ENCODE data around the gene CCHCR1. TPM values are rescaled to one million over a fixed set of nuclear protein-coding genes. Genes with fewer than 3 reads are reported as not detected.

The CCHCR1 gene
- total RNA-seq, 1 experiment from 2014 or later = 60.6 TPM

DNA sequence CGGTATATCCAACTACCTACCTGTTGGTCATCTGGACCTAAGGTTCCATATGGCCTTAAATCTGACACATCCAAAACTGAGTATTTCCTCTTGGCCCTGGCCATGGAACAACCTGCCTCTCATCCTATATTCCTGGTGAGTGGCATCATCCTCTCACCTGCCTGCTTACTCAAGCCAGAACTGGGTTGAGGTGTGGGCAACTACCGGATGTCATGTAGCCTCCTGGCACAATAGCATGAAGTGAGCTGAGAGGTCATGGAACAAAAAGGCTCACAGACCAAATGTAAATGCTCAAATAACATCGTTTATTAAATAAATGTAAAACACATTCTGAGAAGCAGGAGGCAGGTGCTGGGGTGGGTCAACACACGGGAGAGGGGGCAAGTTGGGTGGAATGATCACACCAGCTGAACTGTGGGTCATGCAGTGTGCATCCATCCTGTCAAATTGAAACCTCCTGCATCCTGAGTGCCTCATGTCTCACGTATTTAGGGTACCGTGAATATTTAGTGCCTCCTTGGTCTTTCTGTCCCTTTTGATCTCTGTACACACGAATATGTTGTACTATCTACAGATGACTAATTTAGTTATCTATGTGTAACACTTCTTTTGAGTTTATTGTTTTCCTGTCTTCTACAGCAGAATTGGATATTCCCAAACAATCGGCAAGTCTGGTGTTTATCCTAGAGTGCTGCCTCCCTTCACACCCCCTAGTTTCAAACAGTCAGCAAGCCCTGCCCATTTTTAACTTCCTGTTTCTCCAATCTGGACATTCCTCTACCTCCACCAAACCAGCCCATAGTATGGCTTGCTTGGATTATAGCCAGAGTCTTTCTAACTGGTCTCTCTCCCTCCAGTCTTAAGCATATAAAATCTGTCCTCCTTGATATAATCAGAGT lies 20.8 kb upstream of the CCHCR1 start:
- BruUV-seq (replicated peaks) = no TSS peak
- Histone ChIP-seq H3K9me3 (ENCODE audit: insufficient read depth, low read depth) (no peaks in the 10 kb centered on the region), H2AFZ (no peak overlapping the region), H3F3A (ENCODE audit: insufficient read depth, low read depth) (no peaks in the 10 kb centered on the region), H3K4me1 (replicated peaks; ENCODE audit: insufficient read depth) (no peaks in the 10 kb centered on the region), H3K4me2 (no peak overlapping the region), H3K27ac (no peak overlapping the region), H3K79me2 (ENCODE audit: low read depth) (no peaks in the 10 kb centered on the region), H3K27me3 (ENCODE audit: insufficient read depth, low read depth) (no peaks in the 10 kb centered on the region), H3K9me2 (ENCODE audit: insufficient read depth) (no peaks in the 10 kb centered on the region), H3K36me3 (ENCODE audit: low read depth) (no peaks in the 10 kb centered on the region), H4K20me1 (ENCODE audit: insufficient read depth) (no peaks in the 10 kb centered on the region), H3K4me3 (no peak overlapping the region)
- ChIA-PET POLR2A (ENCODE audit: unreplicated experiment) (no interaction called here), CTCF (interaction anchor here (0.6 kb wide), 1 partner anchor 20 kb away, joined by 3 read pairs; the partner anchor contains the start of gene TCF19)
- intact Hi-C loops (cut with micrococcal nuclease; ENCODE audit: unreplicated experiment) = no loop called here
- no peak for TF ChIP-seq EZH2 (IDR thresholded peaks at IDR 0.05; ENCODE audit: low read depth)
- TF ChIP-seq CTCF (conservative IDR thresholded peaks at IDR 0.05) = no peak
- no peak for DNase-seq

- BruUV-seq (replicated peaks) = no TSS peak
- TF ChIP-seq CTCF (conservative IDR thresholded peaks at IDR 0.05) = no peak
- TF ChIP-seq EZH2 (IDR thresholded peaks at IDR 0.05; ENCODE audit: low read depth) = no peak
- Histone ChIP-seq H2AFZ (no peak overlapping the region), H4K20me1 (ENCODE audit: insufficient read depth) (no peaks in the 10 kb centered on the region), H3K27ac (no peak overlapping the region), H3K36me3 (ENCODE audit: low read depth) (no peaks in the 10 kb centered on the region), H3K4me3 (no peak overlapping the region), H3K27me3 (ENCODE audit: insufficient read depth, low read depth) (no peaks in the 10 kb centered on the region), H3K9me2 (ENCODE audit: insufficient read depth) (no peaks in the 10 kb centered on the region), H3K4me2 (no peak overlapping the region), H3K9me3 (ENCODE audit: insufficient read depth, low read depth) (no peaks in the 10 kb centered on the region), H3F3A (ENCODE audit: insufficient read depth, low read depth) (no peaks in the 10 kb centered on the region), H3K4me1 (replicated peaks; ENCODE audit: insufficient read depth) (no peaks in the 10 kb centered on the region), H3K79me2 (ENCODE audit: low read depth) (no peaks in the 10 kb centered on the region)
- intact Hi-C loops (cut with micrococcal nuclease; ENCODE audit: unreplicated experiment) = no loop called here
- ChIA-PET POLR2A (ENCODE audit: unreplicated experiment) (no interaction called here), CTCF (no interaction called here)
- no peak for DNase-seq
Measured at GRCh38 chr6:31175971-31176370, 18.4 kb upstream of the CCHCR1 start.

GRCh38 chr6:31174378-31174777 lies 16.8 kb upstream of the CCHCR1 start:
- Histone ChIP-seq H3F3A (ENCODE audit: insufficient read depth, low read depth) (peaks cover 7% of the 10 kb centered on the region; the same call in 1 of the 2 replicates), H3K27me3 (ENCODE audit: insufficient read depth, low read depth) (no peaks in the 10 kb centered on the region), H4K20me1 (ENCODE audit: insufficient read depth) (no peaks in the 10 kb centered on the region), H3K9me2 (ENCODE audit: insufficient read depth) (no peaks in the 10 kb centered on the region), H3K36me3 (ENCODE audit: low read depth) (no peaks in the 10 kb centered on the region), H3K4me1 (replicated peaks; ENCODE audit: insufficient read depth) (peaks cover 8% of the 10 kb centered on the region), H3K4me2 (no peak overlapping the region), H3K27ac (no peak overlapping the region), H2AFZ (no peak overlapping the region), H3K4me3 (no peak overlapping the region), H3K9me3 (ENCODE audit: insufficient read depth, low read depth) (no peaks in the 10 kb centered on the region), H3K79me2 (ENCODE audit: low read depth) (no peaks in the 10 kb centered on the region)
- intact Hi-C loops (cut with micrococcal nuclease; ENCODE audit: unreplicated experiment) = no loop called here
- TF ChIP-seq CTCF (conservative IDR thresholded peaks at IDR 0.05) = no peak
- TF ChIP-seq EZH2 (IDR thresholded peaks at IDR 0.05; ENCODE audit: low read depth) = no peak
- ChIA-PET CTCF (no interaction called here), POLR2A (ENCODE audit: unreplicated experiment) (no interaction called here)
- BruUV-seq (replicated peaks) = no TSS peak
- no peak for DNase-seq

All from PC-9 (cell line).